HG03520 (cell line): ENCODE data around the gene LILRA5.
"Not testable (repeated sequence)": the region's sequence is repeated elsewhere in the genome, so short reads cannot be mapped to it uniquely, and the experiment has no call there.

Source experiments
- ATAC-seq: cut with Tn5 transposase; IDR thresholded peaks from one replicate; pipeline ENCODE4 v1.9.1; 2021; ENCODE audit warnings: mild to moderate bottlenecking, moderate library complexity; ENCODE audit not compliant: unreplicated experiment

LILRA5 gene

GRCh38 chr19:54277111-54277615, 35.8 kb downstream of the LILRA5 start:
- ATAC-seq: not testable (repeated sequence)

GRCh38 chr19:54275951-54276350, 37.0 kb downstream of the LILRA5 start:
- ATAC-seq: no peak

GRCh38 chr19:54274516-54274915, 38.5 kb downstream of the LILRA5 start:
- not testable (repeated sequence) for ATAC-seq

- ATAC-seq: no peak
Measured at GRCh38 chr19:54273821-54274220, 39.1 kb downstream of the LILRA5 start.

- not testable (repeated sequence) for ATAC-seq
Measured at GRCh38 chr19:54272181-54272580, 40.8 kb downstream of the LILRA5 start.

- not testable (repeated sequence) for ATAC-seq
Measured at GRCh38 chr19:54271587-54271986, 41.4 kb downstream of the LILRA5 start.

GRCh38 chr19:54271106-54271505, 41.9 kb downstream of the LILRA5 start:
- no peak for ATAC-seq

GRCh38 chr19:54268936-54269335, 44.0 kb downstream of the LILRA5 start:
- ATAC-seq: no peak

- no peak for ATAC-seq
Measured at GRCh38 chr19:54266133-54266532, 46.8 kb downstream of the LILRA5 start.

GRCh38 chr19:54262470-54262869, 50.5 kb downstream of the LILRA5 start:
- no peak for ATAC-seq

- no peak for ATAC-seq
Measured at GRCh38 chr19:54262066-54262465, 50.9 kb downstream of the LILRA5 start.

GRCh38 chr19:54257116-54257480, 55.9 kb downstream of the LILRA5 start, which contains the start of gene LILRB5:
Gene LILRB5, minus strand, starts transcription at chr19:54257273. Its CDS starts 80 bp downstream, at chr19:54257193.
- no peak for ATAC-seq
